Prostate gland (tissue), 2 donors: ENCODE measurements around the gene FAF1.

ENCODE experiments used
- CTCF ChIP-seq, 4 experiments: fragments of 200-600 bp in 2 of 4; fragments of 450-650 bp in 2 of 4; sonication (generic) in 2 of 4; IDR thresholded peaks; 1 replicate in 3 of 4; 2 replicates in 1 of 4; pipeline ENCODE4 v1.5.1; 2016 to 2019; ENCODE audit warnings: antibody characterized with exemption in 4 of 4, mild to moderate bottlenecking in 2 of 4, moderate library complexity in 2 of 4
- POLR2A ChIP-seq: fragments of 450-650 bp; IDR thresholded peaks from one replicate; pipeline ENCODE4 v1.6.1; 2016; ENCODE audit warnings: antibody characterized with exemption, mild to moderate bottlenecking
- POLR2AphosphoS5 ChIP-seq: sonication (generic); formaldehyde crosslinking; IDR thresholded peaks from one replicate; pipeline ENCODE4 v1.6.1; 2017; ENCODE audit warnings: antibody characterized with exemption

- no peak for TF ChIP-seq POLR2A
- no peak for TF ChIP-seq CTCF (IDR thresholded peaks at IDR 0.05)
- no peak for TF ChIP-seq POLR2AphosphoS5
These were observed 457.9 kb downstream of the FAF1 start for GRCh38 chr1:50502147-50502546.
